Superior temporal gyrus (tissue), 1 donor: ENCODE results near the gene DAW1.
A peak's percentile ranks its signal among the peaks of the same experiment; 100 is the strongest.
"Not testable (repeated sequence)": the region's sequence is repeated elsewhere in the genome, so short reads cannot be mapped to it uniquely, and the experiment has no call there.

ENCODE experiments used
- DNase-seq: peaks from one replicate; pipeline ENCODE4 v3.0.0-alpha.2; 2016; ENCODE audit errors: extremely low spot score

The DAW1 gene

DNA sequence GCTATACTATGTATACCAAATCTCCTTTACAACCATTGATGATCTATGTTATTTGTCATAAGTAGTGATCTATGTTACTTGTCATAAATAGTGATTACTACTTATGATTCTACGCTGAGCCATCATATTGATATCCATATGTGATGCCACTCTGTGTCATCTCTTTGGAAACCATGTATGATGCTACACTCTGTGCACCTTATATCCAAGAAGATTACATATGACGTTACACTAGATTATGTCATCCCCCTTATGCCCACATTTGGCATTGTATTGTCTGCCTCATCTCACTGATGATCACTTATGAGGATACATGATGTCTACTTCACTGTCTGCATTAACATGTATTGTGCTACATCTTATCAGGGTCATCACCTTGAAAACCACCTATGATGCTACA, 42.9 kb downstream of the DAW1 start:
- no peak for DNase-seq

DNA sequence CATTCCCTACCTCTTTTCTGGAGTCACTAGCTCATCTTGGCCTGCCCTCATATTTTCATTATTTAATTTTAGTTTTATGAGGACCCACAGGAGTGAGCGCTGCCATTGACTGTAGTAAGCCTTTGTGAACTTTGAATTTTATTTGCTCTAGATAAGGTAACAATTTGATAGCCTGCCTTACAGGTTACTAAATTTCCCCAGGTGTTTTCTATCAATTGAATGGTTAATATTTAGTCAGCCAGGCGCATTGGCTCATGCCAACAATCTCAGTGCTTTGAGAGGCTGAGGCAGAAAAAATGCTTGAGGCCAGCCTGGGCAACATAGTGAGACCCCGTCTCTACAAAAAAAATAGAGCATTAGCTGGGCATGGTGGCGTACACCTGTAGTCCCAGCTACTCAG, 50.2 kb downstream of the DAW1 start:
- no peak for DNase-seq

DNA sequence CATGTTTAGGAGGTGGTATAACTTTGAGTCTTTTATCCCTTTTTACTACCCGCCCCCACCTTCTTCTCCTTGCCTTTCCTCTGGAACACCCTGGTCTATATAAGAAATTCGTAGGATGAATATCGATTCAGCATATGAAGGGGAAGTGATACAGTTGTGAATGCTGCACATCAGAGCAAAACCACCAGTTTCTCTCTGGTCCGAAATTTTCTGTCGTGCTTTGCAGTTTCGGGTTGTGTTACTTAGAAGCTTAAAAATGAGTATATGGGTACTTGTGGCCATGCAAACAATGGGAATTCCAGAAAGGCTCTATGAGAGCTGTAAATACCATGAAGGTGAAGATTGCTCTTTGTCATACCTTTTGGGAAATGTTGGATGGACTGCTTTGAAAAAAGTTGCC, 60.6 kb downstream of the DAW1 start:
- DNase-seq, result no peak

DNA sequence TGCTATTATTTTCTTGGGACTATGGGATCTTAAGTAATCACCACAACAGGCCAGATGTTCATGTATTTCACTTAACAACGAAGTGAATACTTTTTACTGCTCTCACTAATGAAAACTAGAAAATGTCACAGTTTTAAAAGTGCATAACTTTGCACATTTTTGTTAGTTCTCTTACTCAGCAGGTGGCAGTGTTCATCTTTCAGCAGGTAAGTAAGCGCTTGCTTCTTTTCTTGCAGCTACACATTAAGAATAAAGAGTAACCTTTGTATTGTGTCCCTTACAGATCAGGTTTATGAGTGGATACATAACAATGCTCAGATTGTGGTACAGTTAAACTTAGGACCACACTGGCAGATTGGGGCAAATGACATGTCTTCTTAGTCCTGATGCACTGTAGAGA, 61.0 kb downstream of the DAW1 start:
- no peak for DNase-seq

DNA sequence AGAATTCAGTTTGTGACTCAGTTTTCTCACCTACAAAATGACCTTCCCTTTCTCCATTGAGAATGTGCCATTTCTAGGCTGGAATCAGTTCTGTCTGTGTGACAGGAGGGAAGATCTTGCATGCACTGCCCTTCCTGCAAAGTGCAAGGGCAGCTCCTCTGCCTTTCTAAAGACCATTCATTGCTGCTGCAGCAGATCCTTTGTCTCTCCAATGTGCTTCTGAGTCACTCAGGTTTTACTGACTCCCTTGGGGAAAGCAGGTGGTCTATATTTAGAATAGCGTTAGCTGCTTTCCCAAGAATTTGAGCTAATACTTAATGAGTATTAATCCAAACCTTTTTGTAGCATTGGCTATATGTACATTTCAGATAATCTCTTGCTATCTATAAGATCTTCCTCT, 62.5 kb downstream of the DAW1 start:
- DNase-seq, result no peak

DNA sequence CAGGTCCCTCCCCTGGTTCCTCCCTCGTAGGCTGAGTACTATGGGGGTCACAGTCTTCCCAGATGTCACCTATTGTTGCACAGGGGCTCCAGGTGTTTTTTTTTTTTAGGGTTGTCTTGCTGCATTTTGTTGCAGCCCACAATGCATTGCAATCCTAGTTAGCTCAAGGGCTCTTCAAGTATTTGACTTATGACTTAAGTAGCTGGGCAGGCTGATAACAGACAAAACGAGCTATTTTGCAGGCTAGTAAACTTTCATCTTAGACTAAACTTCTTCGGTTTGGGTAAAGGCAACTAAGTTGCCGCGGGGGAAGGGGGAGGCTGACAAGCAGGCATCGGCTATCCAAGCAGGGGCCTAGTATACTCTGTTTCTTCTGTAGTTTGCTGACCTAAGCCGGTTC, 64.8 kb downstream of the DAW1 start:
- DNase-seq, result not testable (repeated sequence)

DNA sequence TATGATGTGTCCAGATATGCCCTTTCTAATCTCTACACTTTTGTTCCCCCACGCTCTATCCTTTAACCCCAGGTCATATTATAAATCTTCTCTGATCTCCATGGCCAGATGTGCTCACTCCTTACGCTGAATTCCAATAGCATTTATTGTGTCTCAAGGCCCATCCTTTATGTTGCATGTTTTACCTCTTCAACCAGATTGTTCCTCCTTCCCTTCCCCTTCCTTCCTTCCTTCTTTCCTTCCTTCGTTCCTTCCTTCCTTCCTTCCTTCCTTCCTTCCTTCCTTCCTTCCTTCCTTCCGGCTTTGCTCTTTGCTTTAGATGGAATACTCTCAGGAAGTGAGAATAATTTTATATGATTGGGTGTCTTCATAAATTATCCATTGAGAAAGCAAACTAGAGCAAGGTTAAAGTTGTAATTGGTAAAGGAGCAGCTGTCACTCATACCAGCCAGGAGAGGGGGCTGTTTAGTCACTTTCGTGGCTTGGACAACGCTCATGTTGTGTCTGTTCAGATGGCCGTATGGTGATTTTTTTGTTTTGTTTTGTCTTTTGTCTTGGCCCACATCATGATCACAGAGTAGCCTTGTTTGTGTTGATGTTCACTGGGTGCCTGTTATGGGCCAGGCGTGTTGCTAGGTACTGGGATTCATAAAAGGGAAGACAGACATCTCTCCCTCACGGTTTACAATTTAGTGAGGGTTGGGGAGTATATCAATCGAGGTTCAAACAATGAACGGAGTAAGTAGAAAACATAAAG, 68.0 kb downstream of the DAW1 start:
- DNase-seq, result peak; percentile 89

DNA sequence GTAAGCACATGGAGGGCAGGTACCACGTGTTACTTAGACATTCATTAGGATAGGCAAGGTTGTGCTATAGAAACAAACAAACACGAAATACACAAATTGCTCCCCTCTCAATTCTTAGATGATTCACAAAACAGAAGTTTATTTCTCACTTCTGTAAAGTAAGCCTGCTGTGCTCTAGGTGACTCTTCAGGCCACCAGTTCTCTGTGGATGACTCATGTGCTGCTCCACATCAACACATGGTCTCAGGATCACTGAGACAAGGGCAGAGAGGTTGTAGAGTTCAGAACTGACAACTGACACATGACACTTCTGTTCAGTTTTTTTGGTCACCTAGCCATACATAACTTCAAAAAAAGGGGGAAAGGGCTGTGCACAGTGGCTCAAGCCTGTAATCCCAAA, 70.6 kb downstream of the DAW1 start:
- DNase-seq, result no peak

DNA sequence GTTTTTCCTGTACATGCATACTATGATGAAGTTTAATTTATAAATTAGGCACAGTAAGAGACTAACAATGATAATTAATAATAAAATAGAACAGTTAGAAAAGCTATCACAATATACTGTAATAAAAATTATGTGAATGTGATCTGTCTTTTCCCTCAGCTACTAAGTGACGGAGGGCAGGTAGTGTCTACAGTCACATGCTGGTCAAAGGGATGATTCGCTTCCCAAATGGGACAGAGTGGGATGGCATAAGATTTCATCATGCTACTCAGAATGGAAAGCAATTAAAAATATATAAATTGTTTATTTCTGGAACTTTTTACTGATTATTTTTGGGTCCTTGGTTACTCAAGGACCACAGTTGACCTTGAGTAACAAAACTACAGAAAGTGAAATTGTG, 71.5 kb downstream of the DAW1 start:
- DNase-seq, result no peak

DNA sequence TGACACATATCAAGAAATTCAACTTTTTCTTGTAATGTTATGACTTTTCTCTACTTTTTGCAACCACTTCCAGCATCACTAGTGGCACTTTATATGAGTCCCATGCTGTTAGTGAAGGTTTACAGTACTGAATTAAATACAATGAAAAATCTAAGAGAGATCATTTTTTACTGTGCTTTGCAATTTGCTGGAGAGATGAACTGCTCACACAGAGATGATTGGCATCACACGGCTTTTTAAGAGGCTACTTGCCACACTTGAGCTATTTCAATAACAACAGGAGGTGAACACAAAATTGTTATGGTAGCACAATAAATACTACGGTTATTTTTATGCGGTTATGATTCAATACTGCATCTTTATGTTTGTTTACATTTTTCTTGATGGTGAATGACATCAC, 88.9 kb downstream of the DAW1 start:
- DNase-seq, result no peak

DNA sequence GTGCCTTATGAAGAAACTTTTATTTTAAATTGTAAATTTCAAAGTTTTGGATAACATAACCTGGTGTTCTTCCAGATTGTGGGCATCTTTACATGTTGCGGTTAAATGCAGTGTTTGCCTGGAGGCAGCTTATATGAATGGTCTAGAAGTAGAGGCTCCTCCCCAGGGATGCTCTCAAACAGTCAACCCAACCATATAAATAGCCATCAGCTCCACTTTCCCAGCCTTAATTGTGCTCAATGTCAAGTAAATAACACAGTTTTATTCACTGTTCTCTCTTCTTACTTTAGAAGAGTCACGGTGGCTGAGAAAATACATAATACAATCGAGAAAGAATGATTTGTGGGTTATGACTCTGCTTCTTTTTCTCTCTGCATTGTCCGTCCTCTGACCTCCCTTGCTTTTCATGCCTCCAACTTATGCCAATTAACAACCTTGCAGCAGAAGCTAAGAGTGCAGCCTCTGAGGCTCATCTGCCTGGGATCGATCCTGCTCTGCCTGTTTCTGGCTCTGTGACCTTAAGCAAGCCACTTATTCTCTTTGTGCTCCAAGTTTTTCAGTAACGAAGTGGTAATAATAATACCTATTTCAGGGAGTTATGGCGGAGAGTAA, 100.3 kb downstream of the DAW1 start:
- DNase-seq, result no peak

DNA sequence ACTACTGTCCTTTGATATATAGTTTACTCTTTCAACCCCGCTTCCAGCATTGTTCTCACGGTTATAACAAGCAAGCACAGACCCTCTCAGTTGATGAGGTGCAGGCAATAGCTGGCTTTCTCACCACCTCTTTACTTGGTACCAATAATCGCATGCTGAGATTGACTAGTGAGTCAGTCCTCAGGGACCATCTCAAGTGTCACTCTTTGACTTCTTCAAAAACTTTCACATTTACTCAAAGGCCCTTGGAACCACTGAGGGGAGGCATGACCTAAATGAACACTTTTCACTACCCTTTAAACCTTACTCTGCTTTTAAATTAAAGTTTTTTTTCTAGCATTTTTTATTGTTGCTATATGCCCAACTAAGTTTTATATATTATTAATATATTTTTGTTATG, 101.8 kb downstream of the DAW1 start:
- DNase-seq, result no peak
